ENCODE results near the gene FFAR1. TPM values are rescaled to one million over a fixed set of nuclear protein-coding genes. Genes with fewer than 3 reads are reported as not detected.
"Not testable (repeated sequence)": the region's sequence is repeated elsewhere in the genome, so short reads cannot be mapped to it uniquely, and the experiment has no call there.

The FFAR1 gene
- total and polyA plus RNA-seq, 2 experiments from 2014 or later = 0.11 TPM; not detected in 1

DNA sequence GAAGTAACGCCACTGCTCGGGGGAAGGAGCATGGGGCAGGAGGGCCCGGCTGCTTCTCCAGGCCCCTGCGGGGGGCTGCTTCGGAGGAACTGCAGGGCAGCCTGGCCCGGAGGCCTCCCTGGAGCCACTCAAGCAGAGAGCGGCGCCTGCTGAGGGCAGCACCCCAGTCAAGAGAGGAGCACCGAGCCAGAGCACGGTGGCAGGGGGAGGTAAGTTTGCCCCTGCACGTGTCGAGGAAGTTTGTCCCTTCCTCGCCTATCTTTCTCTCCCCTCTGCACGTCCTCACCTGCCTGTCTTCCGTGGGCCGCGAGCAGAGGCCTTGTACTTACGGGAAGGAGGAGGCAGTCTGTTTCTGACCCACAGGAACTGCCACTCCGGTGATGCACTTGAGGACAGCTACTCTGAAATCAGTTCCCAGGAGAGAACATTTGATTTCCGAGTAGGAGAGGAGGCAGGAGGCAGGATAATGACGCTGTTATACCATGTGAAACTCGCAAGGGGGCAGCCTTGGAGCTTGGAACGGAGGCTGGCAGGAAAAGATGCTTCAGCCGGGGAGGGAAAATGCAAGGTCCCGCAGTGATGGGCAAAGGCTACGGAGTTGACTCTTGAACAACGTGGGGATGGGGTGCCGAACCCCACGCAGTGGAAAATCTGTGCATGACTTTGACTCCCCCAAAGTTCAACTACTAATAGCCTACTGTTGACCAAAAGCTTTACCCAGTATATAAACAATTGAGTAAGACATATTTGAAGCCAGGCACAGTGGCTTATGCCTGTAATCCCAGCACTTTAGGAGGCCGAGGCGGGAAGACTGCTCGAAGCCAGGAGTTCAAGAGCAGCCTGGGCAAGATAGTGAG is 5.0 kb downstream of the FFAR1 start:
- Histone ChIP-seq H3K36me3 (no peaks in the 10 kb centered on the region), H3K9me3 (ENCODE audit: low read depth) (no peaks in the 10 kb centered on the region), H3K27ac (no peak overlapping the region), H3K4me3 (no peak overlapping the region), H3K27me3 (no peaks in the 10 kb centered on the region), H3K4me1 (ENCODE audit: low read depth) (no peaks in the 10 kb centered on the region)
- DNase-seq (ENCODE audit: low read depth in 1 of 2, low spot score in 1 of 2) = peak; percentile 83 to 88
- TF ChIP-seq, protein P1, sequence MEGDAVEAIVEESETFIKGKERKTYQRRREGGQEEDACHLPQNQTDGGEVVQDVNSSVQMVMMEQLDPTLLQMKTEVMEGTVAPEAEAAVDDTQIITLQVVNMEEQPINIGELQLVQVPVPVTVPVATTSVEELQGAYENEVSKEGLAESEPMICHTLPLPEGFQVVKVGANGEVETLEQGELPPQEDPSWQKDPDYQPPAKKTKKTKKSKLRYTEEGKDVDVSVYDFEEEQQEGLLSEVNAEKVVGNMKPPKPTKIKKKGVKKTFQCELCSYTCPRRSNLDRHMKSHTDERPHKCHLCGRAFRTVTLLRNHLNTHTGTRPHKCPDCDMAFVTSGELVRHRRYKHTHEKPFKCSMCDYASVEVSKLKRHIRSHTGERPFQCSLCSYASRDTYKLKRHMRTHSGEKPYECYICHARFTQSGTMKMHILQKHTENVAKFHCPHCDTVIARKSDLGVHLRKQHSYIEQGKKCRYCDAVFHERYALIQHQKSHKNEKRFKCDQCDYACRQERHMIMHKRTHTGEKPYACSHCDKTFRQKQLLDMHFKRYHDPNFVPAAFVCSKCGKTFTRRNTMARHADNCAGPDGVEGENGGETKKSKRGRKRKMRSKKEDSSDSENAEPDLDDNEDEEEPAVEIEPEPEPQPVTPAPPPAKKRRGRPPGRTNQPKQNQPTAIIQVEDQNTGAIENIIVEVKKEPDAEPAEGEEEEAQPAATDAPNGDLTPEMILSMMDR (IDR thresholded peaks at IDR 0.05; ENCODE audit: low read depth, low read length) = peak; percentile 80

DNA sequence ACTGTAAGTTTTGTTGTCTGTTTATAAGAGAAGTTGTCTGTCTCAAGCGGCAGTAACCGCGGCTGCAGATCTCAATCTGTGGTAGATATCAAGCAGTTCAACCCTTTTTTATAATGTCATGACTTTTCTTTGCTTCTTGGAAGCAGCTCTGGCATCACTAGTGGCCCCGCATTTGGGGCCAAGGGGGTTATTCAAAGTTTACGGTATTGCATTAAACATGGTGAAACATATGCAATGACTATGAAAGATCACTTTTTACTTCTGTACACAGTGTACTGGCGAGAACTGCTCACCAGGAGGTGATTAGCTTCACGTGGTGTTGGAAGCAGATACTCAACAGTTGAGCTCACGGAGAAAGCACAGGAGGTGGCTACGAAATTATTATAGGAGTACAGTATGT is 5.9 kb downstream of the FFAR1 start:
- H3K4me3 ChIP-seq = no peak overlapping the region
- no peaks in the 10 kb centered on the region for H3K36me3 ChIP-seq
- TF ChIP-seq, protein P1 (IDR thresholded peaks at IDR 0.05; ENCODE audit: low read depth, low read length) = peak; percentile 30
- peak in 1 of 2 donors; percentile 70 for DNase-seq (ENCODE audit: low read depth in 1 of 2, low spot score in 1 of 2)
- no peaks in the 10 kb centered on the region for H3K4me1 ChIP-seq (ENCODE audit: low read depth)
- no peak overlapping the region for H3K27ac ChIP-seq
- H3K9me3 ChIP-seq (ENCODE audit: low read depth) = no peaks in the 10 kb centered on the region
- no peaks in the 10 kb centered on the region for H3K27me3 ChIP-seq

DNA sequence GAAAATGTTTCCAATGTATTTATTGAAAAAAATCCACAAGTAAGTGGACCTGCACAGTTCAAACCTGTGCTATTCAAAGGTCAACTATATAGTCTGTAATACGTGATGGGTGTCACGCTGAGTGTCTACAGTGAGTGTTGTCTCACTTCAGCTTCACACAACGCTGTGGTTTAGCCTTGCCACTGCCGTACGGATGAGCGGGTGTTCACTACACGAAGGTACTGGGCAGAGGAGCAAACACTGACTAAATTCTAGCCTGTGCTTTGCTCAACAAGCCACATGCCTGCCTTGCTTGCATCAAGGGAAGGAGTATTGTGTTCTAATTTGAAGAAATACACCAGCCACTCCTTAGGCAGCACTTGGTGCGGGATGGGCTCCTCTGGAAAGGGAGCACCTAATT is 7.2 kb downstream of the FFAR1 start:
- no peak overlapping the region for H3K4me3 ChIP-seq
- H3K36me3 ChIP-seq = no peaks in the 10 kb centered on the region
- TF ChIP-seq, protein P1 (IDR thresholded peaks at IDR 0.05; ENCODE audit: low read depth, low read length) = no peak
- no peaks in the 10 kb centered on the region for H3K9me3 ChIP-seq (ENCODE audit: low read depth)
- H3K27me3 ChIP-seq = no peaks in the 10 kb centered on the region
- no peak for DNase-seq (ENCODE audit: low read depth in 1 of 2, low spot score in 1 of 2)
- no peaks in the 10 kb centered on the region for H3K4me1 ChIP-seq (ENCODE audit: low read depth)
- H3K27ac ChIP-seq = no peak overlapping the region

DNA sequence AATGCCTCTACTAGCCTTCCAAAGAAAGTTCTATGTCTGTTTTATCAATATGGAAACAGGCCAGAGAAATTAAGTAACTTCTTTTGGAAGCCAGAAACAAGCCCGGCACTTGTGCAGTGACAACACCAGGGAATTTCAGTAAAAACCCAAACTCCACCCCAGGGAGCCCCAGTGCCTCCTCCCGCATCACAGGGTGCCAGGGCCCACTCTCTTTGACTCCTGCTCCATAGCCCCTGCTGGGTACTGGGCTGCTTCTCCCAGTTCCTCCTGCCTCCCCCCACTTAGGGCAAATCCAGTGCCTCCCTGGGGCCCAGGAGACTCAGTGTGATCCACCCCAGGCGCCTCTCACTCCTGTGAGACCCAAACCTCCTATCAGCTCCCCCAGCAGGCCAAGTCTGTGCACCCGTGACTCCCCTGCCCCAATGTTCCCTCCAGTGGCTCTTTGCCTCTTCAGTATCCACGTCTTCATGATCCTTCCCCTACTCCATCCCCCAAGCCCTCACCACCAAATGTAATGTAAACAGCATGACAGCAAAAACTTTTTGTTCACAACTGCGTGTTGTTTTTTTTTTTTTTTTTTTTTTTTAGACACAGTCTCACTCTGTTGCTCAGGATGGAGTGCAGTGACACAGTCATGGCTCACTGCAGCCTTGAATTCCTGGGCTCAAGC is 8.2 kb downstream of the FFAR1 start:
- DNase-seq (ENCODE audit: low read depth in 1 of 2, low spot score in 1 of 2) = peak in 1 of 2 donors; percentile 42
- TF ChIP-seq, protein P1 (IDR thresholded peaks at IDR 0.05; ENCODE audit: low read depth, low read length) = no peak

DNA sequence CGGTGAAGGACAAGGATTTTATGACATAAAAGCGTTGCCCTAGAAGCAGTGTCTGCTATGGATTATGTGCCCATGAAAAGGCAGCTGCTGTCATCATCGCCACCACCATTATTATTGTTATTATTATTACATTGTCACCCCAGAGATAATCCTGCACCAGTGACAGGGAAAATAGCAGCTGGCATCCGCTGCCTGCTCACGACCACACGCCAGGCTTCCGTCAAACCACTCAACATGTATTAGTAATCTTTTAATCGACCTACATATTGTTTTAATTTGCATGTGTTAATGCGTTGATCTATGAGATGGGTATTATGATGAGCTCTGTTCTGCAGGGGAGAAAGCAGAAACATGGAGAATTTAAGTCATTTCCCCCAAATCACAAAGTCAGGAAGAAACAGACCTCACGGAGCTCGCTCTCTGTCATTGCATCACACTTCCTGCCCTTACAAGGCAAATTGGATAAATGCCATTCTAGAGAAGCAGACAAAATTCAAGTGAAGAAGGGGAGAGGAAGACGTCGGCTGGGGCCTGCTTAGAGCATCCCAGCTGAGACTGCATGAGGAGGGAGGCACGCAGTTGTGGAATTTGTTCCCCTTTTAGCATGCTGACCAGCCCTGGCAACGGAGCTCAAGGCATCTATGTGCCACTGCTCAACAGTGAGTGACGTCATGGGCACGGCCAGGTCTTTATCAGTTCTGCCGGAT is 10.3 kb downstream of the FFAR1 start, which contains the start of gene FFAR3:
Gene FFAR3 (plus strand): TSS at position 594 of the 707 bp plus-strand sequence. CDS start 431 bp downstream, outside the sequence.
- no peaks in the 10 kb centered on the region for H3K27me3 ChIP-seq
- no peaks in the 10 kb centered on the region for H3K9me3 ChIP-seq (ENCODE audit: low read depth)
- H3K4me3 ChIP-seq = no peak within 1 kb of the TSS
- peak in 1 of 2 donors; percentile 92 for DNase-seq (ENCODE audit: low read depth in 1 of 2, low spot score in 1 of 2)
- TF ChIP-seq, protein P1 (IDR thresholded peaks at IDR 0.05; ENCODE audit: low read depth, low read length) = no peak
- no peaks in the 10 kb centered on the region for H3K4me1 ChIP-seq (ENCODE audit: low read depth)
- no peaks in the 10 kb centered on the region for H3K36me3 ChIP-seq
- no peak within 1 kb of the TSS for H3K27ac ChIP-seq

More for the DNA sequence above, 8.2 kb downstream of the FFAR1 start:
- Histone ChIP-seq H3K4me3 (no peak overlapping the region), H3K9me3 (ENCODE audit: low read depth) (no peaks in the 10 kb centered on the region), H3K27me3 (no peaks in the 10 kb centered on the region), H3K27ac (no peak overlapping the region), H3K4me1 (ENCODE audit: low read depth) (no peaks in the 10 kb centered on the region), H3K36me3 (no peaks in the 10 kb centered on the region)

DNA sequence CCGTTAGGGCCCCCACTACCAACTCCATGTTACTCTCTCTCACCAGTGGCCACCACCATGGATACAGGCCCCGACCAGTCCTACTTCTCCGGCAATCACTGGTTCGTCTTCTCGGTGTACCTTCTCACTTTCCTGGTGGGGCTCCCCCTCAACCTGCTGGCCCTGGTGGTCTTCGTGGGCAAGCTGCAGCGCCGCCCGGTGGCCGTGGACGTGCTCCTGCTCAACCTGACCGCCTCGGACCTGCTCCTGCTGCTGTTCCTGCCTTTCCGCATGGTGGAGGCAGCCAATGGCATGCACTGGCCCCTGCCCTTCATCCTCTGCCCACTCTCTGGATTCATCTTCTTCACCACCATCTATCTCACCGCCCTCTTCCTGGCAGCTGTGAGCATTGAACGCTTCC is 11.1 kb downstream of the FFAR1 start:
- H3K27me3 ChIP-seq; DNase-seq (ENCODE audit: low read depth in 1 of 2, low spot score in 1 of 2); H3K4me3 ChIP-seq; H3K36me3 ChIP-seq; H3K9me3 ChIP-seq (ENCODE audit: low read depth); H3K27ac ChIP-seq; H3K4me1 ChIP-seq (ENCODE audit: low read depth): not testable (repeated sequence)

DNA sequence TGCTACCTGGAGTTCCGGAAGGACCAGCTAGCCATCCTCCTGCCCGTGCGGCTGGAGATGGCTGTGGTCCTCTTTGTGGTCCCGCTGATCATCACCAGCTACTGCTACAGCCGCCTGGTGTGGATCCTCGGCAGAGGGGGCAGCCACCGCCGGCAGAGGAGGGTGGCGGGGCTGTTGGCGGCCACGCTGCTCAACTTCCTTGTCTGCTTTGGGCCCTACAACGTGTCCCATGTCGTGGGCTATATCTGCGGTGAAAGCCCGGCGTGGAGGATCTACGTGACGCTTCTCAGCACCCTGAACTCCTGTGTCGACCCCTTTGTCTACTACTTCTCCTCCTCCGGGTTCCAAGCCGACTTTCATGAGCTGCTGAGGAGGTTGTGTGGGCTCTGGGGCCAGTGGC is 11.7 kb downstream of the FFAR1 start:
- not testable (repeated sequence) for H3K4me3 ChIP-seq; H3K9me3 ChIP-seq (ENCODE audit: low read depth); H3K27me3 ChIP-seq; DNase-seq (ENCODE audit: low read depth in 1 of 2, low spot score in 1 of 2); H3K36me3 ChIP-seq; H3K4me1 ChIP-seq (ENCODE audit: low read depth); H3K27ac ChIP-seq

DNA sequence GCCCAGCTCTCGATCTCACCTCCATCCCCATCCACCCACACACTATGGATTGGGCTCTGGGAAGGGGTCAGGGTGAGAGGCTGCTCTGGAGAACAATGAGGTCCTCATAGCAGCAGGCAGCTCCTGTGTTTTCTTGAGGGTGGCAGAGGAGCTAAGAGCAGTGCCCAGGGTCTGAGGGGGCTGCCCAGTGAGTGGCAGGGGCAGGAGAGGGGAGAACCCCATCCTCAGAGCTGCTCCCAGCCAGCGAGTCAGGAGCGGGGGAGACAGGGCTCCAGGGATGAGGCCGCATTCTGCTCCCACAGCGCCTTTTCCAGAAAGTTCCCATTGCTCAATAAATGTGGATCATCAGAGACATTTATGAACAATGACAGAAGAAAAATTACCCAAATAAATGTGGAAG is 12.4 kb downstream of the FFAR1 start:
- H3K36me3 ChIP-seq; H3K27ac ChIP-seq; DNase-seq (ENCODE audit: low read depth in 1 of 2, low spot score in 1 of 2); H3K4me3 ChIP-seq; H3K4me1 ChIP-seq (ENCODE audit: low read depth); H3K9me3 ChIP-seq (ENCODE audit: low read depth); H3K27me3 ChIP-seq: not testable (repeated sequence)
